NCI-H2171 treated with DMSO at 0.1 percent for 48 hours (cell line): ENCODE results near the gene STXBP6.
"Not testable (repeated sequence)": the region's sequence is repeated elsewhere in the genome, so short reads cannot be mapped to it uniquely, and the experiment has no call there.

ENCODE experiments used
- DNase-seq: peaks from one replicate; lab custom pipeline; 2025; lab: John Stamatoyannopoulos, UW

The STXBP6 gene

GRCh38 chr14:24802236-24802635, 247.7 kb downstream of the STXBP6 start:
- DNase-seq = no peak

- DNase-seq = no peak
Measured at GRCh38 chr14:24801024-24801423, 248.9 kb downstream of the STXBP6 start.

- DNase-seq = no peak
Measured at GRCh38 chr14:24798911-24799462, 251.0 kb downstream of the STXBP6 start.

- no peak for DNase-seq
Measured at GRCh38 chr14:24795406-24795805, 254.5 kb downstream of the STXBP6 start.

- no peak for DNase-seq
Measured at GRCh38 chr14:24794644-24795305, 255.2 kb downstream of the STXBP6 start.

DNA sequence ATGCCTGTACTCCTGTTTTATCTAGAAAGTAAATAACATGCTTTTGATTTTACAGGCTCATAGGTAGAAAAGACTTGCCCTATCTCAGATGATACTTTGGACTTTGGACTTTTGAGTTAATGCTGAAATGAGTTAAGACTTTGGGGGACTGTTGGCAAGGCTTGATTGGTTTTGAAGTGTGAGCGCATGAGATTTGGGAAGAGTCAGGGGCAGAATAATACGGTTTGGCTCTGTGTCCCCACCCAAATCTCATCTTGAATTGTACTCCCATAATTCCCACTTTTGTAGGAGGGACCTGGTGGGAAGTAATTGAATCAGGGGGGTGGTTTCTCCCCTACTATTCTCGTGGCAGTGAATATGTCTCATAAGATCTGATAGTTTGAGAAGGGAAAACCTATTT, 259.8 kb downstream of the STXBP6 start:
- DNase-seq = no peak

DNA sequence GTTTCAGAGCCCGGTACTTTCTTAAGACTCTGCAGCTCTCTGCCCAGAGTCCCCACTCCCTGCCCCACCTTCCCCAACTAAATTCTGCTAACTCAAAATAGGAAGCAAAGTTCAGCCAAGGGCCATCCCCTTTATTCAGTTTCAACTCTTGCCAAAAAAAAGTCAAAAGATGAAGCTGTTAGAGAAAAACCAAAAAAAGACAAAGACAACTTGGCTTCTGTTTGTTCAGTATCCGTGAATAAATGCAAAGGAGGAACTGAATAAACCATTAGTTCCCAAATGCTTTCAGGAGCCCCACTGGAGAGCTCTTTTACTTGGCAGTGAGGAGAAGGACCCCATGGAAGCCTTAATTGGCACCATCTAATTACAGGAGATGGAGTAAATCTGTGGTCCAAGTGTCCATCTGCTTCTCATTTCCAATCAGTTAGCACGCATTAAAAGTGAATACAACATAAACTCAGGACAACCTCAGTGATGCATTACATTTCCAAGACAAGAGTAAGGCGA, 260.5 kb downstream of the STXBP6 start:
- no peak for DNase-seq

- no peak for DNase-seq
Measured at GRCh38 chr14:24785698-24786097, 264.2 kb downstream of the STXBP6 start.

GRCh38 chr14:24784981-24785380, 265.0 kb downstream of the STXBP6 start:
- no peak for DNase-seq

DNA sequence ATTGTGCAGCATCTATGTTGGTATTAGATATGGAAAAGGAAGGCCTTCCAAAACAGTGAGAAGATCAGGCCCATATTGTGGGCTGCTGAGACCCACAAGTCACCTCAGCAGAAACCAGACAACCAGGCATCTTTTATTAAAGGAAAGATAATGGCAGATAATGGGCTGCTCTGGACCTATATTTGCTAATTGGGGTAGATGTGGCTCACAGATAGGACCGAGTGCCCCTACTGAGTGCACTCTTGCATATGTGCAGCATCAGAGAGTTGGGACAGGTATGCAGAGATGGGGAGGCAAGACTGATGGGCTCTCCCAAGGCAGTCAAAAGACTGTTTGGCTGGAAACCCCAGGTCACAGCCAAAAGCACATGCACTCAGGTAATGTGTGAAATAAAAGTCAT, 266.2 kb downstream of the STXBP6 start:
- DNase-seq = no peak

DNA sequence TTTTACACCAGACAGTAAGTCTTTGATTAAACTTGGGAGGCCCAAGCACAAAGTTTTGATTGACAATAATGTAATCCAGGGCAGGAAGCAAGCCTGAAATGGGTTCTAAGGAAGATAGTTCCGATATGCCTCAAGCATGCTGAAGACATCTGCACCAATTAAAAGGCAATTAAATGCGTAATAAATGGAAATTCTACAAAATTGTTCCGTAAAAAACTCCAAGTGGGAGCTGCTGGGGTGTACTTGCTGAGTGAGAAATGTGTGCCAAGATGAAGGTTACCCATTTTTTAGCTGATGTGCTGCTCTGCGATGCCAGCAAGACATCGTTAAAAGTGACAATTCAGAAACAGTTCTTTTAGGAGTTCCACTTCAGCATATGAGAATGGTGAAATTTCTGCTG, 269.7 kb downstream of the STXBP6 start:
- no peak for DNase-seq

GRCh38 chr14:24777678-24778077, 272.3 kb downstream of the STXBP6 start:
- DNase-seq = no peak

GRCh38 chr14:24775950-24776349, 274.0 kb downstream of the STXBP6 start:
- no peak for DNase-seq

DNA sequence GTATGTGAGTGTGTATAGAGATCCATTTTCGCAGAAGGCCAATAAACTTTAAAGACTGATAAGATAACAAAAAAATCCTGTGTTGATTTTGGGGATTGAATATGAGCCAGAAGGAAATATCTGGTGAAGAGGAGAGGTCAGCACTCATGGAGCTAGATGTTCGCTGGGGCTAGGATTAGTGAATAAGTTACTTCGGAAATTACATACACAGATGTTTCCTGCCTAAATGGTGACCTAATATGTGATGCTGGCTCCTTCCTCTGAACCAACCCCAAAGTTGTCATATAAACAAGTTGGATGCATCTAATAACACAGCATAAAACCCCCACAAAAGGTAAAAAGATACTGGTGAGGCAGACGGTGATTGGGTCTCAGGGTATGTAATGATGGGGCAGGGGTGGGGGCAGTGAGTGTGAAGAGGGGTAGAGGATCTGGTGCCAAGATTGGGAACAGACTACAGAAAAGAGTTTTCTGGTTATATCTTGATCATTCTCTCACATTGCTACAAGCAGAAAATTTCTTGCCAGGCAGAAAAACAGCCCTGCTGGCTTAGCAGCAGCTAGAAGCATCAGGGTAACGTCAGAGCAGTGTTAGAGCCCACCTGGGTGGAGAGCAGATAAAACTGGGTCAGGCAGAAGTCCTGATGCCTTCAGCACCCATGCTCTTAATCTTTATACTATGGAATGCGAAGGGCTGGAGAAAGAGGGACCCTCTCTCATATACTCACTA, 275.6 kb downstream of the STXBP6 start:
- no peak for DNase-seq

- DNase-seq = not testable (repeated sequence)
Measured at GRCh38 chr14:24773564-24773963, 276.4 kb downstream of the STXBP6 start.

DNA sequence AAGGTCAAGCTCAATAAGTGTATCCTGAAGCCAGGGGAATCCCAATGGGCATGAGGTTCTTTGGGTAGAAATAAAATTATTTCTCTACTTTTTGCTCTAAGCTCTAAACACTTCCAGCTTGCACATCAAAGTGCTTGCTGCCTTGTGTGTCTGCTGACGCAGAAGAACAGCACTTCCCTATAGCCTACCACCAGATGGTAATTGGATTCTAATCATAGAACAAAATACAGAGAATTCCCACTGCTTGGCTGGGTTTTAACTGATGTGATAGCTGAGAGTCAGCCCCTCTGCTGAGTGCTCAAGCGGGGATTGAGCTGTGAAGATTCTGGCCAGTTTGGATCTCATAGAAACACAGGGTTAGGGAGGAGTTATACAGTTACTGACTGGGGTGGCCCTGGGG, 283.5 kb downstream of the STXBP6 start:
- DNase-seq = no peak

GRCh38 chr14:24761141-24761540, 288.8 kb downstream of the STXBP6 start:
- DNase-seq = no peak
